Cerebellar cortex (tissue), 1 donor: ENCODE measurements around the gene PHETA1.
A peak's percentile ranks its signal among the peaks of the same experiment; 100 is the strongest.
"Not testable (repeated sequence)": the region's sequence is repeated elsewhere in the genome, so short reads cannot be mapped to it uniquely, and the experiment has no call there.

Experiments
- DNase-seq: peaks from one replicate; pipeline ENCODE4 v3.0.0-alpha.2; 2015; ENCODE audit warnings: low spot score

PHETA1 gene

GRCh38 chr12:111405149-111405858, 36.4 kb upstream of the PHETA1 start:
- peak; percentile 91 for DNase-seq

- peak; percentile 38 for DNase-seq
Observed at GRCh38 chr12:111404362-111405148, 35.7 kb upstream of the PHETA1 start.

DNA sequence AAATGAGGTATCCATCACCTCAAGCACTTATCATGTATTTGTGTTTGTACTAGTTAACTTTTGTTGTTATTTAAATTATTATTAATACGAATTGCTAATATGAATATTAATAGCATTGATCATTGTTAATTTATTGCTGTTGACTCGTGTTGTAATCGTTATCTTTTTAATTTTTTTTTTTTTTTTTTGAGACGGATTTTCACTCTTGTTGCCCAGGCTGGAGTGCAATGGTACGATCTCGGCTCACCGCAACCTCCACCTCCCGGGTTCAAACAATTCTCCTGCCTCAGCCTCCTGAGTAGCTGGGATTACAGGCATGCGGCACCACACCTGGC, 33.6 kb upstream of the PHETA1 start:
- DNase-seq: not testable (repeated sequence)

GRCh38 chr12:111401167-111401605, 32.3 kb upstream of the PHETA1 start:
- DNase-seq: no peak

GRCh38 chr12:111399741-111400404, 31.0 kb upstream of the PHETA1 start:
- not testable (repeated sequence) for DNase-seq

DNA sequence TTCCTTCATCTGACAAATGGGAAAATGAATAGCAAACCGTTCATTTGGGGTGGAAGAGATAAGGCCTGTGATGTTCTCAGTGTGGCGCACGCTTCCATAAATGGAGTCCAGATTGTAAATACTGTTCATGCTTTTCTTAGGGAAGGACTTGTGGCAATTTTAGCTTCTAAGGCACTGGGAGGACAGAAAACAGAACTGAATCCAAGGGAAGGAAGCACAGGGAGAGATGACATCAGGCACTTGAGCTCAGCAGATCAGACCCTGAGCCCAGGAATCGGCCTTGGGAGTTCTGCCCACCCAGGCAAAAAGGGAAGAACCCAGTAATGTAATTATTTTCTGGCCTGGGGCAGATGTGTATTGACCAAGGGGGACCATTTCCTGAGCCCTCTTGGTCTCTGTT, 29.6 kb upstream of the PHETA1 start:
- no peak for DNase-seq

GRCh38 chr12:111396726-111397445, 28.0 kb upstream of the PHETA1 start:
- DNase-seq: peak; percentile 70

GRCh38 chr12:111396271-111396670, 27.4 kb upstream of the PHETA1 start:
- DNase-seq: not testable (repeated sequence)

DNA sequence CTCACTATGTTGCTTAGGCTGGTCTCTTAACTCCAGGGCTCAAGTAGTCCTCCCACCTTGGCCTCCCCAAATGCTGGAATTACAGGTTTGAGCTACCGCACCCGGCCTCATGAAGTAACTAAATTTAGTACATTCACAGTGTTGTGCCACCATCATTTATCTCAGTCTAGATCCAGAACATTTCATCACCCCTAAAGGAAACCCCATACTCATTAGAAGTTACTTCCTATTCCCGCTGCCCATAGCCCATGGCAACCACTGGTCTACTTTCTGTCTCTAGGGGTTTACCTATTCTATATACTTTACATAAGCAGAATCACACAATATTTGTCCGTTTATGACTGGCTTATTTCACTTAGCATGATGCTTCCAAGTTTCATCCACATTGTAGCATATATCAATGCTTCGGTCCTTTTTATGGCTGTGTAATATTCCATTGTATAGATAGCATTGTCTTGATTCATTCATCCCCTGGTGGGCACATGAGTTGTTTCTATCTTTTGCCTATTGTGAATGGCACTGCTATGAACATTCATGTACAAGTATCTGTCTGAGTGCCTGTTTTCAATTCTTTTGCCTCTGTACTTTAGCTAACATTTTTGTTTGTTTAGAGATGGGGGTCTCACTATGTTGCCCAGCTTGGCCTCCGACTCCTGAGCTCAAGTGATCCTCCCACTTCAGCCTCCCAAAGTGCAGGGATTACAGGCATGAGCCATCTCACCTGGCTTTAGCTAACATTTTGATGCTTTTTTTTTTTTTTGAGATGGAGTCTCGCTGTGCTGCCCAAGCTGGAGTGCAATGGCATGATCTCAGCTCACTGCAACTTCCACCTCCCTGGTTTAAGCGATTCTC, 26.7 kb upstream of the PHETA1 start:
- DNase-seq: no peak

DNA sequence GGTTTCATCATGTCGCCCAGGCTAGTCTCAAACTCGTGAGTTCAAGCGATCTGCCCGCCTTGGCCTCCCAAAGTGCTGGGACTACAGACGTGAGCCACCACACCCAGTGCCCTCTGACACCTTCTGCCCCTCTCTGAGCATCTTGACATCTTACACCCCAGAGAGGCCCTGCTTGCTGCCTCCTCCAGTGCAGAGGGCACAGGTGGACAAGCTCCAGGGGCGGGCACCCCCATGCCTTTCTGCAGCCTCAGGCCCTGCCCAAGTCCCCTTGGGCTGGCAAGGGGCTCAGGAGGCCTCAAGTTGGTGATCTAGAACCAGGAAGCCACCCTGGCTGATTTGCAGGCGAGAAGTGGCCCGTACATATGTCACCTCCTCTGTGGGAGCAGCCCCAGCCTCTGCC, 25.6 kb upstream of the PHETA1 start:
- no peak for DNase-seq

GRCh38 chr12:111393700-111394300, 24.9 kb upstream of the PHETA1 start:
- DNase-seq: no peak

DNA sequence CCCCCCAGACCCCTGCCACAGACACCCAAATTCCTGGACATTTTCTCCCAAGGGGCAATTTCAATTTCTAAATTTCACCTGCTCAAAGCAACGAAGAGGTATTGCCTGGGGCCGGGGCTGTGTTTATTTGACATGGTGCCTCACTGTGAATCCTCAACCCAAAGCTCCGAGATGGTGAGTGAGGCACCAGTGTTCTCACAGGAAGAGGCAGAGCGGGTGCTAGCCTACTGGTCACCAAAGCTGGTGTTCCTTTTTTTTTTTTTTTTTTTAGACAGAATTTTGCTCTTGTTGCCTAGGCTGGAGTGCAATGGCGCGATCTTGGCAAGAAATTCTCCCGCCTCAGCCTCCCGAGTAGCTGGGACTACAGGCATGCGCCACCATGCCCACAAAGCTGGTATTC, 22.0 kb upstream of the PHETA1 start:
- no peak for DNase-seq

- no peak for DNase-seq
Observed at GRCh38 chr12:111389635-111390034, 20.7 kb upstream of the PHETA1 start.

DNA sequence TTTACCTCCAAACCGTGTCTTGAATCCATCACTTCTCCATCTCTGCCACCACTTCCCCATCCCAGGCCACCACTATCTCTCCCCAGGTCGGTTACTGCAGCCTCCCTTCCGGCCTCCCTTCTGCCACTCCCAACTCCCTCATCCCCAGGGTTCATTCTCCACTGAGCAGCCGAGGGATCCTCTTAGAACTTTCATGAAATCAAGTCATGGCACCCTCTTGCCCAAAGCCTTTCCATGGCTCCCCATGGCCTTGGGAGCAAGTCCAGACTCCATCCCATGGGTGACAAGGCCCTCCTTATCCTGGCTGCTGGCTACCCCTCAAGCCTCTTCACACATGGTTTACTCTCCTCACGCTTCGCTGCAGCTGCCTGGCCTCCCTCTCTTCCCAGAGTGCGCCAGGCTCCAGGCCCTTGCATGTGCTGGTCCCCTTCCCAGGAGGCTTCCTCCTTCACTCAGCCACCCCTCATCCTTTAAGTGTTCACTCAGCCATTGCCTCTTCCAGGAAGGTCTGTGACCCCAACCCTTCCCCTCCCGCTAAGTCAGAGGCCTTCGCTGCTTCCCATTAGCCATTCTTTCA, 18.9 kb upstream of the PHETA1 start:
- no peak for DNase-seq

DNA sequence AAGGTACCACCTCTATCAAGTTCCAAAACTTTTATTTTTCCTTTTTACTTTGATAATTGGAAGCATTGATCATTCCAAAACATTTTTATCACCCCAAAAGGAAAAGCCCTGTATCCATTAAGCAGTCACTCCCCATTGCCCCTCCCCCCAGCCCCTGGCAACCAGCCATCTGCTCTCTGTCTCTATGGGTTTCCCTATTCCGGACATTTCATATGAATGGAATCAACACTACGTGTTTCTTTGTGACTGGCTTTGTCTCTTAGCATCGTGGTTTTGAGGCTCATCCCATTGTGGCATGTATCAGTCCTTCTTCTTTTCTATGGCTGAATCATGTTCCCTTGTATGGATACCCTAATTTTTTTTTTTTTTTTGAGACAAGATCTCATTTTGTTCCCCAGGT, 18.0 kb upstream of the PHETA1 start:
- no peak for DNase-seq

DNA sequence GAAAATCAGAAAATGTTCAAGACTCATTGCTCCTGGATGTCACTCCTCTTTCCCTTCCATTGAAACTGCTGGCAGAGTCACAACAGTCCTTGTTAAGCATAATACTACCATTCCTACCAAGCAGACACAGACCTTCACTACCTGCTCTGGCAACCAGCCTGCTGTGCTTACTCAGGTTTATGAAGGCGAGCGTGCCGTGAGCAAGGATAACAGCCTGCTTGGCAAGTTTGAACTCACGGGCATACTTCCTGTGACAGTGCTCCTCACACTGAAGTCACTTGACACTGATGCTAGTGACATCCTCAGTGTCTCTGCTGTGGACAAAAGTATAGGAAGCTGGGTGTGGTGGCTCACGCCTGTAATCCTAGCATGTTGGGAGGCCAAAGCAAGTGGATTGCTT, 15.7 kb upstream of the PHETA1 start:
- no peak for DNase-seq

- no peak for DNase-seq
Observed at GRCh38 chr12:111379942-111380554, 11.2 kb upstream of the PHETA1 start.

DNA sequence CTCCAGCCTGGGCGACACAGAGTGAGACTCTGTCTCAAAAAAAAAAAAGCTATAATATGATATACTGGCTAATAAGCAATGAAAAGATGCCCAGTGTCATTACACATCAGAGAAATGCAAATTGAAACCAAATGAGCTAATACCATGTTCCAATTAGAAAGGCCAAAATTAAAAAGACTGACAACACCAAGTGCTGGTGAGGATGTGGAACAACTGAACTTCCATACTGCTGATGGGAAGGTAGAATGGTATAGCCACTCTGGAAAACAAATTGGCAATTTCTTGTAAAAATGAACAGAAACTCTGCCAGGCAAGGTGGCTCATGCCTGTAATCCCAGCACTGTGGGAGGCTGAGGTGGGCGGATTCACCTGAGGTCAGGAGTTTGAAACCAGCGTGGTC, 8.5 kb upstream of the PHETA1 start:
- no peak for DNase-seq

DNA sequence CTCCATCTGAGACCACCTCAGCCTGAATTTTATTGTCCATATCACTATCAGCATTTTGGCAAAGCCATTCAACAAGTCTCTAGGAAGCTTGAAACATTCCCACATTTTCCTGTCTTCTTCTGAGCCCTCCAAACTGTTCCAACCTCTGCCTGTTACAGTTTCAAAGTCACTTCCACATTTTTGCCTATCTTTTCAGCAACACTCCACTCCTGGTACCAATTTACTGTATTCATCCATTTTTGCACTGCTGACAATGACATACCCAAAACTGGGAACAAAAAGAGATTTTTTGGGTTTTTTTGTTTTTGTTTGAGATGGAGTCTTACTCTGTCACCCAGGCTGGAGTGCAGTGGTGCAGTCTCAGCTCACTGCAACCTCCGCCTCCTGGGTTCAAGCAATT, 4.3 kb upstream of the PHETA1 start:
- DNase-seq: not testable (repeated sequence)
